ENCODE results near the gene DHRS1.
"Not testable (repeated sequence)": the region's sequence is repeated elsewhere in the genome, so short reads cannot be mapped to it uniquely, and the experiment has no call there.

Gene DHRS1

DNA sequence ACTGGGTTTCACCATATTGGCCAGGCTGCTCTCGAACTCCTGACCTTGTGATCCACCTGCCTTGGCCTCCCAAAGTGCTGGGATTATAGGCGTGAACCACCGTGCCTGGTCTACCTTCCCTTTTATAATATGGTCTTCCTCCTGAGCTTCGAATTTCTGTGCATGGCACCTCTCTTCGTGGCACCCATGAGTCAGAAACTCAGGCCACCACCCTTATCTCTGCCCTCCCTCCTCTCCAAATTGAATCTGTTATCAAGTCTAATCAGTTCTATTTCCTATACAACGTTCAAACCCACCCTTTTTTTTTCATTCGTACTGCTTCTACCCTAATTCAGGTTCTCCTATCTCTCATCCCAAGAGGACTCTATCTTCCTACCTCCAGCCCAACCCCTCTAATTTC lies 52.2 kb downstream of the DHRS1 start:
- no peak for DNase-seq (ENCODE audit: low read depth)

DNA sequence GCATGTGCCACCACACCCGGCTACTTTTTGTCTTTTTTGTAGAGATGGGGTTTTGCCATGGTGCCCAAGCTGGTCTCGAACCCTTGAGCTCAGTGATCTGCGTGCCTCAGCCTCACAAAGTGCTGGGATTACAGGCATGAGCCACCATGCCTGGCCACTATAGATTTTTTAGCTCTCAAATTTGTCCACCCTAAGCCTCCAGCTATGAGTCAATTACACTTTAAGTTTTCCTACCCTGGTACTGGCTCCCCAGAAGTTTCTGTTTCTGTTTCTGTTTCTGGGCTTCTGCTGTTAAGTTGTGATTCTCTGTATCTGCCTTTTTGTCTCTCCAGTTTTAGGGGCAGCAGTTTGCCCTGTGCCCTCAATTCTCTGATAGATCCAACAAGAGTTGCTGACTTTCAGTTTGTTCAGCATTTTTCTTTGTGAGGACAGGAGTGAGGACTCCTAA lies 52.8 kb downstream of the DHRS1 start:
- no peak for DNase-seq (ENCODE audit: low read depth)

DNA sequence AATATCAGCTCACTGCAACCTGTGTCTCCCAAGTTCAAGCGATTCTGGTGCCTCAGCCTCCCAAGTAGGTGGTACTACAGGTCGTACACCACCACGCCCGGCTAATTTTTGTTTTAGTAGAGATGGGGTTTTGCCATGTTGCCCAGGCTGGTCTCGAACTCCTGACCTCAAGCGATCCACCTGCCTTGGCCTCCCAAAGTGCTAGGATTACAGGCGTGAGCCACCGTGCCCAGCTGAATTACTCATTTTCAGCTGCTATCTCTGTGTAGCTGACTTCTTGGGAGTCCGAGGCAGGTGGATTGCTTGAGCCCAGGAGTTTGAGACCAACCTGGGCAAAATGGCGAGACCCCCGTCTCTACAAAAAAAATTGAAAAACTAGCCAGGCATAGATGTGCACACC lies 54.2 kb downstream of the DHRS1 start:
- not testable (repeated sequence) for DNase-seq (ENCODE audit: low read depth)

DNA sequence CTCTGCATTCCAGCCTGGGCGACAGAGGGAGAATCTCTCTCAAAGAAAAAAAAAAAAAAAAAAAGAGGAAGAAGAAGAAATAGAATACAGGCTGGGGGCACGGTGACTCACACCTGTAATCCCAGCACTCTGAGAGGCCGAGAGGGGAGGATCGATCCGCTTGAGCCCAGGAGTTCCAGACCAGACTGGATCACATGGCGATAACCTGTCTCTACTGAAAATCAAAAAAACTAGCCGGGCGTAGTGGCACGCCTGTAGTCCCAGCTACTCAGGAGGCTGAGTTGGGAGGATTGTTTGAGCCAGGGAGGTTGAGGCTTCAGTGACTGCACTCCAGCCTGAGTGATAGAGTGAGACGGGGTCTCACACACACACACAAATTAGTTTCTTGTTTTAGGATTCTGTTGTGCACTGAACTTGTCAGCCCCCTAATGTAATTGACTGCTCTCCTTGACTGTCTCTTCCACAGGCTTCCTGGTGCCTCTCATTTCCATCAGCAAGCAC lies 56.2 kb downstream of the DHRS1 start:
- DNase-seq (ENCODE audit: low read depth) = no peak

DNA sequence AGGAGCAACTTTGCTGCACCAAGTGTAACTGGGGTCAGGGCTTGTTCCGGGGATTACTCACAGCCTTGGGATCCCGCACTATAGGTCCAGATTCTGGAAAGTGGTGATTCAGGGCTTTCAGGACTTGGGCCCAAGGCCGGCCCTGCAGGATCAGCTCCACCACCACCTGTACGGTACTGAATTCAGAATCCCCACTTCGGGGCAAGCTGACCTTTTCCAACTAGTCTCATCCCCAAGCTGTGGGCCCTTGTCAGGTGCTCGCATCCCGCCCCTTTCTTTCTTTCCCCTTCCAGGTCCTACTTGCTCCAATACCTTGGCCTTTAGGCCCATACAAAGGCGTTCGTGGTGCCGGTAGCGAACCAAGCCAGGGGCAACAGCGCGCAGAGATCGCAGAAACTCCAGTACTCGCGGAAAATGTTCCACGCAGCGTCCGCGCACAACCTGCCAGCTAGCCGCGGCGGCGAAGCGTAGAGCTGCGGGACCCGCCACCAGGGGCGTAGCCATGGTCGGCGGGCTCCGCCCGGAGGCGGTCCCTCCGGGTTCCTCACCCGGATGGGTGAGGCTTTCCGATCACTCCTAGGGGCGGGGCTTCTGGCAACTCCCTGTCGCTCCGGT lies 57.6 kb downstream of the DHRS1 start:
- DNase-seq (ENCODE audit: low read depth) = peak; percentile 92
